ENCODE measurements around the gene RNF135.

DNA sequence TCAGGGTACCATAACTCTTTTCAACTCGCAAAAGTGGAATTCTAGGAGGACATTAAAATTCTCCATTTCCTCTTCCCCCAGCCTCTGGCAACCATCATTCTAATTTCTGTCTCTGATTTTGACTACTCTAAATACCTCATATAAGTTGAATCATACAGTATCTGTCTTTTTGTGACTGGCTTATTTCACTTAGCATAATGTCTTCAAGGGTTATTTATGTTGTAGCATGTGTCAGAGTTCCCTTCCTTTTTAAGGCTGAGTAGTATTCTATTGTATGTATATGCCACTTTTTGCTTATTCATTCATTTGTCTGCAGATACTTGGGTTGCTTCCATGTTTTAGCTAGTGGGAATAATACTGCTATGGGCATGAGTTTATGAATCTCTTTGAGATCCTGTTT lies 12.0 kb downstream of the RNF135 start:
- TF ChIP-seq, protein P1, sequence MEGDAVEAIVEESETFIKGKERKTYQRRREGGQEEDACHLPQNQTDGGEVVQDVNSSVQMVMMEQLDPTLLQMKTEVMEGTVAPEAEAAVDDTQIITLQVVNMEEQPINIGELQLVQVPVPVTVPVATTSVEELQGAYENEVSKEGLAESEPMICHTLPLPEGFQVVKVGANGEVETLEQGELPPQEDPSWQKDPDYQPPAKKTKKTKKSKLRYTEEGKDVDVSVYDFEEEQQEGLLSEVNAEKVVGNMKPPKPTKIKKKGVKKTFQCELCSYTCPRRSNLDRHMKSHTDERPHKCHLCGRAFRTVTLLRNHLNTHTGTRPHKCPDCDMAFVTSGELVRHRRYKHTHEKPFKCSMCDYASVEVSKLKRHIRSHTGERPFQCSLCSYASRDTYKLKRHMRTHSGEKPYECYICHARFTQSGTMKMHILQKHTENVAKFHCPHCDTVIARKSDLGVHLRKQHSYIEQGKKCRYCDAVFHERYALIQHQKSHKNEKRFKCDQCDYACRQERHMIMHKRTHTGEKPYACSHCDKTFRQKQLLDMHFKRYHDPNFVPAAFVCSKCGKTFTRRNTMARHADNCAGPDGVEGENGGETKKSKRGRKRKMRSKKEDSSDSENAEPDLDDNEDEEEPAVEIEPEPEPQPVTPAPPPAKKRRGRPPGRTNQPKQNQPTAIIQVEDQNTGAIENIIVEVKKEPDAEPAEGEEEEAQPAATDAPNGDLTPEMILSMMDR (IDR thresholded peaks at IDR 0.05) = no peak
- no peak for TF ChIP-seq POLR2A (IDR thresholded peaks at IDR 0.05)

All from body of pancreas (tissue), 4 donors.